GM21723 (cell line): Measurements from ENCODE around the gene SLC11A1.

Experiments used
- ATAC-seq: cut with Tn5 transposase; IDR thresholded peaks from one replicate; pipeline ENCODE4 v1.9.1; 2021; ENCODE audit warnings: mild to moderate bottlenecking, moderate library complexity; ENCODE audit not compliant: unreplicated experiment

Gene SLC11A1, protein sequence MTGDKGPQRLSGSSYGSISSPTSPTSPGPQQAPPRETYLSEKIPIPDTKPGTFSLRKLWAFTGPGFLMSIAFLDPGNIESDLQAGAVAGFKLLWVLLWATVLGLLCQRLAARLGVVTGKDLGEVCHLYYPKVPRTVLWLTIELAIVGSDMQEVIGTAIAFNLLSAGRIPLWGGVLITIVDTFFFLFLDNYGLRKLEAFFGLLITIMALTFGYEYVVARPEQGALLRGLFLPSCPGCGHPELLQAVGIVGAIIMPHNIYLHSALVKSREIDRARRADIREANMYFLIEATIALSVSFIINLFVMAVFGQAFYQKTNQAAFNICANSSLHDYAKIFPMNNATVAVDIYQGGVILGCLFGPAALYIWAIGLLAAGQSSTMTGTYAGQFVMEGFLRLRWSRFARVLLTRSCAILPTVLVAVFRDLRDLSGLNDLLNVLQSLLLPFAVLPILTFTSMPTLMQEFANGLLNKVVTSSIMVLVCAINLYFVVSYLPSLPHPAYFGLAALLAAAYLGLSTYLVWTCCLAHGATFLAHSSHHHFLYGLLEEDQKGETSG

GRCh38 chr2:218381916-218382366 is at the start of gene SLC11A1:
TSS of gene SLC11A1 (plus strand) at chr2:218382273. CDS start at chr2:218382369, 96 bp downstream.
- no peak for ATAC-seq

- no peak for ATAC-seq
Measured at GRCh38 chr2:218332288-218332687, 49.8 kb upstream of the SLC11A1 start.

DNA sequence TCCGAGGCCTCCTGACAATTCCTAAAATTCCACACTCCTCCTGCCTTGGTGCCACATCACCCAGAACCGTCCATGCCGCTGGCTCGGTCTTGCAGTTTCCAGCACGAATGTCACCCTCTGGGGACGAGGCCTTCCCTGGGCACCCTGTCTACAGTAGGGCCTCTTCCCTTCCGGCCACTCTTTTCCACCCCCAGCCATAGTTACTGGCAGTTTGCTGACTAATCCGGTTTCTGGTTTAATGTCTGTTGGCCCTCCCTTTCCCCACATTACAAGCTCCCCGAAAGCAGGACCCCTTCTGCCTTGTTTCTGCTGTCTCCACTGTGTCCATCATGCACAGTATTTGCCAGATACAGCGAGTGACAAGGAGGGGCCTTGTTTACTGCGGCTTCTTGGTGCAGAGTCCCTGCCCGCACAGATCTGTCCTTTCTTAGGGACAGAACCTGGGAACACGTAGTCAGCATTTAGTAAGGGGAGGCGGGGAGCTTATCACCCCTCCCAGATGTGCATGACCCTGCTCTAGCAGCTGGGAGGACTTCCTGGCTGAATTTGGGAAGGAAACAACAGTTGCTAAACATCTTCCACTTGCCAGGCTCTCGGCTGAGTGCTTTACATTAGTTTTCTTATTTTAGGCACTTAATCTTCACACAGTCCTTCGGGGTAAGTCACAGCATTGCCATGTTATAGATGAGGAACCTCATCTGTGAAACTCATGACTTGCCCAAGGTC is 49.0 kb upstream of the SLC11A1 start:
- no peak for ATAC-seq

DNA sequence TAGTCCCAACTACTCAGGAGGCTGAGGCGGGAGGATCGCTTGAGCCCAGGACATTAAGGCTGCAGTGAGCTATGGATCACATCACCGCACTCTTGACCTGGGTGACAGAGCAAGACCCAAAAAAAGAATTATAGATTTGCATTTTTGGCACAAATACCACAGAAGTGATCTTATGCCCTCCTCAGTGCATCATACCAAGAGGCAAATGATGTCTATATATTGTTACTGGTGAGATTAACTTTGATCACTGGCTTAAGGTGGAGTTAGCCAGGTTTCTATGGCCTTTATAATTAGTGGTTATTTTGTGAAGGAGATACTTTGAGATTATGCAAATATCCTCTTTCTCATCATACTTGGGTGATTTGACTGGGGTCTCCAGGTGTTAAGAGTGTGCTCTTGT is 47.5 kb upstream of the SLC11A1 start:
- no peak for ATAC-seq

DNA sequence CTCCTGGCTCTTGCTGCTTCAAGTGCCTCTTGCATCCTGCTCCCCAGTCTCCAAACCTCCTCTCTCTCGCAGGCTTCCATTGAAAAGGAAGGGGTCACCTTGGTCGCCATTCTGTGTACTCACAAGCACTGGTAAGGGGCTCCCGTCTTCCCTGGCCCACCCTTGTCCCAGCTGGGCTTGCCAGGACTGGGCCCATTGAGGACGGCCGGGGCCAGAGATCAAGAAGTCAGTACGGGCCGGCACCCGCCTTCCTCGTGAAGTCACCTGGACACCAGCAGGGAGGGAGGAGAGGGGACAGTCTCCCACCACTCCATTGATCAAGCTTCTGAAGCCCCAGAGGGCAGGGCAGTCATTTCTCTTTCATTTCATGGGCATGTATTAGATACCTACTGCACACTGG is 41.4 kb upstream of the SLC11A1 start:
- ATAC-seq, result no peak

GRCh38 chr2:218341381-218341780 is 40.7 kb upstream of the SLC11A1 start:
- no peak for ATAC-seq

- ATAC-seq, result no peak
Measured at GRCh38 chr2:218342837-218343236, 39.2 kb upstream of the SLC11A1 start.

- ATAC-seq, result no peak
Measured at GRCh38 chr2:218343591-218343990, 38.5 kb upstream of the SLC11A1 start.

- no peak for ATAC-seq
Measured at GRCh38 chr2:218344090-218344754, 37.9 kb upstream of the SLC11A1 start.

- ATAC-seq, result no peak
Measured at GRCh38 chr2:218344755-218345417, 37.2 kb upstream of the SLC11A1 start.

- no peak for ATAC-seq
Measured at GRCh38 chr2:218345491-218346236, 36.4 kb upstream of the SLC11A1 start.

GRCh38 chr2:218347172-218347571 is 34.9 kb upstream of the SLC11A1 start:
- ATAC-seq, result no peak

DNA sequence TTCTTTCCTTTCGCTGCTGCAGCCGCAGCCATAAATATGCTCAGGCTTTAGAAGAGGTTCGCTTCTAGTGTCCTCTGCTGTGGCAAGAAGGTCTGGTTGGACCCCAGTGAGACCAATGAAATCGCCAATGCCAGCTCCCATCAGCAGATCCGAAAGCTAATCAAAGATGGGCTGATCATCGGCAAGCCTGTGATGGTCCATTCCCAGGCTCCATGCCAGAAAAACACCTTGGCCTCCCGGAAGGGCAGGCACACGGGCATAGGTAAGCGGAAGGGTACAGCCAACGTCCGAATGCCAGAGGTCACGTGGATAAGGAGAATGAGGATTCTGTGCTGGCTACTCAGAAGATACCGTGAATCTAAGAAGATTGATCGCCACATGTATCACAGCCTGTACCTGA is 28.0 kb upstream of the SLC11A1 start:
- no peak for ATAC-seq

- ATAC-seq, result no peak
Measured at GRCh38 chr2:218354850-218355443, 27.1 kb upstream of the SLC11A1 start.

DNA sequence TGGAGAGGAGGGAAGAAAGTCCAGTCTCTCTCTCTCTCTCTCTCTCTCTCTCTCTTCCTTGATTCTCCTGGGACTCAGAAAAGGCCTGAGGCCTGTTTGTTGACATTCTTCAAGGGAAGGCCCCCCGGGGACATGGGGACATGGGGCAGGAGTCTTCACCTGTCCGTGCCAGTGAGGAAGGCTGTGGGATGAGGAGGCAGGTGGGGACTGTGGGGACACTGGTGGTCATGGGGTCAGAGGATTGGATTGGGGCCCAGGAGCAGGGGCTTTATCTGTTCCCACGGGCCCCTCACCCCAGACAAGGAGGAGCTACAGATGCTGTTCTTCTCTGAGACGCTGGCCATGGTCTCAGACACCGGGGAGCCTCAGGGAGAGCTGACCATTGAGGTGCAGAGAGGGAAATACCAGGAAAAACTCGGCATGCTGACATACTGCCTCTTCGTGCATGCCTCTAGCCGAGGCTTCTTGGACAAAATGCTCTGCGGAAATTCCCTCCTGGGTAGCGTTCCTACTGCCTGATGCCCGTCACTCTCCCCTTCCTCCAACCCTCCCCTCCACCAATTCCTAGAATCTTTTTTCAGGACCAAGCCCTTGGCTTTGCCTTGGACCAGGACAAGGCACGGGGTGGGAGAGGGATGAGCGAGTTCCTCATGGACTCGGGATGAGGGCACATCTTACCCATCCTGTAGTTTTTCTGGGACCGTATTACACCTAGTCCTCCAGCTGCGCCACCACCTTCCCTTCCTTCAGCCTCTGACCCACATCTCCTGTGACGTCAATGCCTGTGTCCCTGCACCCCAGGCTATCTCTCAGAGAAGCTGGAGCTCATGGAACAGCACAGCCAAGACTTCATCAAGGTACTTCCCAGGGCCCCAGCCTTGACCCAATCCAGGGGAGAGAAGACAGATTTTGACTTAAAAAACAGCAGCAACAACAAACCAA is 24.6 kb upstream of the SLC11A1 start:
- ATAC-seq, result no peak

- ATAC-seq, result no peak
Measured at GRCh38 chr2:218360453-218360852, 21.6 kb upstream of the SLC11A1 start.

- ATAC-seq, result no peak
Measured at GRCh38 chr2:218362606-218363005, 19.5 kb upstream of the SLC11A1 start.

- no peak for ATAC-seq
Measured at GRCh38 chr2:218363736-218364135, 18.3 kb upstream of the SLC11A1 start.

- ATAC-seq, result no peak
Measured at GRCh38 chr2:218364196-218364595, 17.9 kb upstream of the SLC11A1 start.
